H9 (cell line): ENCODE measurements around the gene DMXL1. TPM values are rescaled to one million over a fixed set of nuclear protein-coding genes. Genes with fewer than 3 reads are reported as not detected.

Experiments used
- DNase-seq: peaks from one replicate; pipeline ENCODE4 v3.0.0-alpha.2; 2017
- H2AFZ ChIP-seq: one replicate; pipeline ENCODE4 v1.6.1; 2013; ENCODE audit warnings: mild to moderate bottlenecking, low read length, control low read depth, moderate library complexity
- H2AK5ac ChIP-seq: 2 replicates; pipeline ENCODE4 v1.6.1; 2013; ENCODE audit warnings: low read length, control low read depth, mixed read lengths; ENCODE audit not compliant: insufficient read length
- H2BK120ac ChIP-seq: one replicate; pipeline ENCODE4 v1.6.1; 2013; ENCODE audit warnings: low read depth, mild to moderate bottlenecking, low read length, control low read depth, inconsistent platforms; ENCODE audit not compliant: poor library complexity, severe bottlenecking
- H2BK12ac ChIP-seq: 2 replicates; pipeline ENCODE4 v1.6.1; 2013; ENCODE audit warnings: low read length, control low read depth, mixed read lengths, low read depth; ENCODE audit not compliant: insufficient read length
- H2BK15ac ChIP-seq: 2 replicates; pipeline ENCODE4 v1.6.1; 2013; ENCODE audit warnings: low read depth, low read length, control low read depth
- H2BK20ac ChIP-seq: one replicate; pipeline ENCODE4 v1.6.1; 2013; ENCODE audit warnings: low read depth, mild to moderate bottlenecking, low read length, control low read depth, inconsistent platforms; ENCODE audit not compliant: poor library complexity, severe bottlenecking
- H2BK5ac ChIP-seq: 2 replicates; pipeline ENCODE4 v1.6.1; 2013; ENCODE audit warnings: low read length, control low read depth, mixed read lengths; ENCODE audit not compliant: insufficient read length
- H3K14ac ChIP-seq: 2 replicates; pipeline ENCODE4 v1.6.1; 2013; ENCODE audit warnings: low read length, control low read depth; ENCODE audit not compliant: insufficient read depth
- H3K18ac ChIP-seq: 2 replicates; pipeline ENCODE4 v1.6.1; 2013; ENCODE audit warnings: low read depth, mild to moderate bottlenecking, mixed read lengths, low read length, control low read depth; ENCODE audit not compliant: insufficient read length
- H3K23ac ChIP-seq: 2 replicates; pipeline ENCODE4 v1.6.1; 2013; ENCODE audit warnings: low read length, control low read depth, mixed read lengths, low read depth; ENCODE audit not compliant: insufficient read length
- H3K23me2 ChIP-seq: 2 replicates; pipeline ENCODE4 v1.6.1; 2013; ENCODE audit warnings: low read depth, mild to moderate bottlenecking, mixed read lengths, low read length, control low read depth; ENCODE audit not compliant: insufficient read length, poor library complexity, severe bottlenecking
- H3K27ac ChIP-seq: 2 replicates; pipeline ENCODE4 v1.5.1; 2013; ENCODE audit warnings: low read length, control low read depth, mixed read lengths, low read depth; ENCODE audit not compliant: insufficient read length
- H3K27me3 ChIP-seq: 2 replicates; pipeline ENCODE4 v1.6.1; 2013; ENCODE audit warnings: low read length, control low read depth, inconsistent platforms; ENCODE audit not compliant: insufficient read depth
- H3K4ac ChIP-seq: 2 replicates; pipeline ENCODE4 v1.6.1; 2013; ENCODE audit warnings: low read depth, mild to moderate bottlenecking, control low read depth, inconsistent platforms, low read length, moderate library complexity
- H3K4me1 ChIP-seq: 2 replicates; pipeline ENCODE4 v1.6.1; 2013; ENCODE audit warnings: low read length, control low read depth, inconsistent platforms; ENCODE audit not compliant: insufficient read depth
- H3K4me2 ChIP-seq: 2 replicates; pipeline ENCODE4 v1.6.1; 2013; ENCODE audit warnings: low read length, control low read depth, mixed read lengths; ENCODE audit not compliant: insufficient read length, insufficient read depth
- H3K56ac ChIP-seq: 2 replicates; pipeline ENCODE4 v1.6.1; 2013; ENCODE audit warnings: low read depth, mild to moderate bottlenecking, mixed read lengths, low read length, control low read depth; ENCODE audit not compliant: insufficient read length
- H3K79me1 ChIP-seq: 2 replicates; pipeline ENCODE4 v1.6.1; 2013; ENCODE audit warnings: low read depth, mild to moderate bottlenecking, moderate library complexity, low read length, control low read depth, inconsistent platforms; ENCODE audit not compliant: insufficient read depth, poor library complexity, severe bottlenecking
- H3K79me2 ChIP-seq: 2 replicates; pipeline ENCODE4 v1.6.1; 2013; ENCODE audit warnings: low read length, control low read depth, inconsistent platforms; ENCODE audit not compliant: insufficient read depth
- H3K9ac ChIP-seq: 2 replicates; pipeline ENCODE4 v1.6.1; 2013; ENCODE audit warnings: low read length, control low read depth, mixed read lengths; ENCODE audit not compliant: insufficient read length; ENCODE audit errors: extremely low read depth
- H3K9me3 ChIP-seq: one replicate; pipeline ENCODE4 v1.6.1; 2013; ENCODE audit warnings: low read depth, low read length, inconsistent platforms; ENCODE audit not compliant: control insufficient read depth
- H3T11ph ChIP-seq: one replicate; pipeline ENCODE4 v1.6.1; 2013; ENCODE audit warnings: mild to moderate bottlenecking, low read length, control low read depth, inconsistent platforms
- H4K20me1 ChIP-seq: one replicate; pipeline ENCODE4 v1.6.1; 2013; ENCODE audit not compliant: control insufficient read depth, insufficient read length, insufficient read depth
- H4K5ac ChIP-seq: 2 replicates; pipeline ENCODE4 v1.6.1; 2013; ENCODE audit warnings: low read depth, mild to moderate bottlenecking, mixed read lengths, low read length, control low read depth; ENCODE audit not compliant: insufficient read length
- H4K8ac ChIP-seq: replicated peaks from 2 replicates; pipeline ENCODE4 v1.6.1; 2013; ENCODE audit warnings: low read length, control low read depth, mixed read lengths, low read depth; ENCODE audit not compliant: insufficient read length
- H4K91ac ChIP-seq: 2 replicates; pipeline ENCODE4 v1.6.1; 2013; ENCODE audit warnings: low read depth, mild to moderate bottlenecking, moderate library complexity, mixed read lengths, low read length, control low read depth; ENCODE audit not compliant: insufficient read length
- H3K27ac Mint-ChIP-seq, 3 experiments: 2 replicates in 2 of 3; 3 replicates in 1 of 3; pipeline ENCODE4 v1.8.0; 2020 to 2021; ENCODE audit warnings: mixed read lengths in 3 of 3, mild to moderate bottlenecking in 1 of 3, moderate library complexity in 1 of 3
- H3K27me3 Mint-ChIP-seq: 2 replicates; pipeline ENCODE4 v1.8.0; 2021; ENCODE audit warnings: low read depth, mild to moderate bottlenecking, moderate library complexity, mixed read lengths
- H3K36me3 Mint-ChIP-seq, 3 experiments: 2 replicates in 2 of 3; 3 replicates in 1 of 3; pipeline ENCODE4 v1.8.0; 2020 to 2021; ENCODE audit warnings: low read depth in 3 of 3, mixed read lengths in 3 of 3; ENCODE audit not compliant: insufficient read depth in 1 of 3
- H3K4me1 Mint-ChIP-seq, 2 experiments: 2 replicates each; pipeline ENCODE4 v1.8.0; 2020; ENCODE audit warnings: mixed read lengths in 2 of 2
- H3K4me3 Mint-ChIP-seq, 2 experiments: 2 replicates in 1 of 2; 3 replicates in 1 of 2; pipeline ENCODE4 v1.8.0; 2020 to 2021; ENCODE audit warnings: mild to moderate bottlenecking in 2 of 2, mixed read lengths in 2 of 2, moderate library complexity in 1 of 2
- H3K9me3 Mint-ChIP-seq, 2 experiments: 2 replicates in 1 of 2; 3 replicates in 1 of 2; pipeline ENCODE4 v1.8.0; 2020; ENCODE audit warnings: mild to moderate bottlenecking in 2 of 2, mixed read lengths in 2 of 2, moderate library complexity in 1 of 2
- CTCF ChIP-seq: fragments of 200-600 bp; sonication (generic); conservative IDR thresholded peaks from 3 replicates; pipeline ENCODE4 v1.8.0; 2021; ENCODE audit warnings: antibody characterized with exemption, mild to moderate bottlenecking
- WGBS: extraction: QIAGEN DNeasy Blood & Tissue Kit; methylation state at CpG from one replicate; pipeline ENCODE4 v1.1.7; 2013; ENCODE audit warnings: missing lambda C conversion rate, low lambda C conversion rate, mixed read lengths; ENCODE audit not compliant: insufficient read length; ENCODE audit errors: extremely low coverage; 5-methylcytosine and 5-hydroxymethylcytosine counted together
- total RNA-seq: library from RNA; stranded (reverse); gene quantifications from 2 replicates; pipeline ENCODE4 v1.2.1, GENCODE V29; 2021

DMXL1 gene
- total RNA-seq, 1 experiment from 2014 or later, result 63.5 TPM

GRCh38 chr5:119271758-119272730 is 201.2 kb downstream of the DMXL1 start:
- Histone ChIP-seq H3K27me3 (no peaks in the 10 kb centered on the region), H2BK5ac (no peak overlapping the region), H2BK20ac (no peak overlapping the region), H3K4ac (no peak overlapping the region), H2AFZ (no peak overlapping the region), H3K4me1 (0 out of 2 replicates have a peak, but pooled peaks cover 2% of the 10 kb centered on the region), H2BK120ac (no peak overlapping the region), H4K20me1 (no peaks in the 10 kb centered on the region), H3K56ac (no peak overlapping the region), H4K5ac (no peak overlapping the region), H4K8ac (no peak overlapping the region), H3K9me3 (no peaks in the 10 kb centered on the region), H2BK12ac (no peak overlapping the region), H4K91ac (no peak overlapping the region), H3K79me1 (no peaks in the 10 kb centered on the region), H2AK5ac (no peak overlapping the region), H3T11ph (no peak overlapping the region), H3K14ac (no peak overlapping the region), H3K27ac (no peak overlapping the region), H2BK15ac (no peak overlapping the region), H3K79me2 (no peaks in the 10 kb centered on the region), H3K23me2 (peaks cover 9% of the 10 kb centered on the region), H3K9ac (no peak overlapping the region), H3K18ac (no peak overlapping the region), H3K23ac (no peak overlapping the region), H3K4me2 (no peak overlapping the region)
- peaks cover 21% of the 10 kb centered on the region for H3K27me3 Mint-ChIP-seq
- H3K27ac Mint-ChIP-seq, result no peak overlapping the region
- H3K4me3 Mint-ChIP-seq, result no peak overlapping the region
- H3K4me1 Mint-ChIP-seq, result peaks cover 40 to 47% of the 10 kb centered on the region in 2 experiments
- H3K9me3 Mint-ChIP-seq, result no peaks in the 10 kb centered on the region
- TF ChIP-seq CTCF, result no peak
- peaks cover 0 to 6% (median 0%) of the 10 kb centered on the region in 3 experiments; a peak in 2 of 7 replicates for H3K36me3 Mint-ChIP-seq
- no CpG with 5 or more reads among the region's 2 CpGs for WGBS
- no peak for DNase-seq
